GM19467 (cell line): ENCODE results near the gene DBN1.
A peak's percentile ranks its signal among the peaks of the same experiment; 100 is the strongest.

ENCODE experiments used
- ATAC-seq: cut with Tn5 transposase; IDR thresholded peaks from one replicate; pipeline ENCODE4 v1.9.1; 2021; ENCODE audit warnings: mild to moderate bottlenecking, moderate library complexity; ENCODE audit not compliant: unreplicated experiment

DBN1 gene

GRCh38 chr5:177505075-177505474 is 31.6 kb upstream of the DBN1 start:
- ATAC-seq: no peak

- ATAC-seq: no peak
These were observed 30.9 kb upstream of the DBN1 start for GRCh38 chr5:177504086-177505056.

GRCh38 chr5:177503351-177504085 is 30.1 kb upstream of the DBN1 start:
- ATAC-seq: no peak

GRCh38 chr5:177502886-177503285 is 29.5 kb upstream of the DBN1 start:
- ATAC-seq: no peak

- ATAC-seq: no peak
These were observed 28.6 kb upstream of the DBN1 start for GRCh38 chr5:177501874-177502678.

GRCh38 chr5:177500685-177501522 is 27.5 kb upstream of the DBN1 start:
- no peak for ATAC-seq

GRCh38 chr5:177499842-177500241 is 26.4 kb upstream of the DBN1 start:
- ATAC-seq: no peak

GRCh38 chr5:177498013-177498787 is 24.8 kb upstream of the DBN1 start:
- no peak for ATAC-seq

GRCh38 chr5:177497292-177498012 is 24.0 kb upstream of the DBN1 start, which contains the start of gene PDLIM7:
Gene PDLIM7, minus strand, starts transcription at chr5:177497604. Its CDS starts 1,092 bp downstream, at chr5:177496512.
- ATAC-seq: peak; percentile 65

- no peak for ATAC-seq
These were observed 23.4 kb upstream of the DBN1 start for GRCh38 chr5:177496727-177497291.

- ATAC-seq: no peak
These were observed 22.8 kb upstream of the DBN1 start for GRCh38 chr5:177496070-177496726.

- ATAC-seq: no peak
These were observed 22.0 kb upstream of the DBN1 start for GRCh38 chr5:177495243-177496060.

- no peak for ATAC-seq
These were observed 21.1 kb upstream of the DBN1 start for GRCh38 chr5:177494346-177495195.

- ATAC-seq: no peak
These were observed 20.4 kb upstream of the DBN1 start for GRCh38 chr5:177493795-177494345.

- no peak for ATAC-seq
These were observed 19.4 kb upstream of the DBN1 start for GRCh38 chr5:177492841-177493240.
